DMS79 (cell line): ENCODE data around the gene TPM1.

ENCODE experiments used
- DNase-seq: peaks from one replicate; lab custom pipeline; 2025; lab: John Stamatoyannopoulos, UW

Gene TPM1

GRCh38 chr15:63075015-63075983 lies 32.8 kb downstream of the TPM1 start:
- DNase-seq: no peak

- no peak for DNase-seq
Observed at GRCh38 chr15:63075984-63076713, 33.6 kb downstream of the TPM1 start.

- no peak for DNase-seq
Observed at GRCh38 chr15:63076714-63077046, 34.1 kb downstream of the TPM1 start.

- peak; percentile 1 for DNase-seq
Observed at GRCh38 chr15:63077952-63078351, 35.4 kb downstream of the TPM1 start.

- DNase-seq: no peak
Observed at GRCh38 chr15:63079947-63080626, 37.5 kb downstream of the TPM1 start.

GRCh38 chr15:63080634-63081250 lies 38.2 kb downstream of the TPM1 start:
- DNase-seq: no peak

- no peak for DNase-seq
Observed at GRCh38 chr15:63082366-63082765, 39.8 kb downstream of the TPM1 start.

GRCh38 chr15:63083044-63083443 lies 40.5 kb downstream of the TPM1 start:
- no peak for DNase-seq

- DNase-seq: no peak
Observed at GRCh38 chr15:63083541-63083940, 41.0 kb downstream of the TPM1 start.

- DNase-seq: no peak
Observed at GRCh38 chr15:63084806-63085205, 42.3 kb downstream of the TPM1 start.

- DNase-seq: no peak
Observed at GRCh38 chr15:63085289-63085688, 42.7 kb downstream of the TPM1 start.

- no peak for DNase-seq
Observed at GRCh38 chr15:63086271-63086670, 43.7 kb downstream of the TPM1 start.

- no peak for DNase-seq
Observed at GRCh38 chr15:63086947-63087346, 44.4 kb downstream of the TPM1 start.

GRCh38 chr15:63088533-63089245 lies 46.1 kb downstream of the TPM1 start:
- DNase-seq: peak; percentile 74

- DNase-seq: peak; percentile 28
Observed at GRCh38 chr15:63089260-63090043, 46.9 kb downstream of the TPM1 start.

- DNase-seq: peak; percentile 60
Observed at GRCh38 chr15:63090472-63090871, 47.9 kb downstream of the TPM1 start.

- peak; percentile 60 for DNase-seq
Observed at GRCh38 chr15:63090887-63091286, 48.3 kb downstream of the TPM1 start.

GRCh38 chr15:63091679-63092446 lies 49.3 kb downstream of the TPM1 start:
- DNase-seq: no peak

- DNase-seq: peak; percentile 10
Observed at GRCh38 chr15:63093486-63094205, 51.1 kb downstream of the TPM1 start.
